HepG2 (cell line): ENCODE results near the gene RILP. TPM values are rescaled to one million over a fixed set of nuclear protein-coding genes. Genes with fewer than 3 reads are reported as not detected.

ENCODE experiments used
- BORCS8-MEF2B ChIP-seq: sonication (generic); formaldehyde crosslinking; IDR thresholded peaks from 2 replicates; pipeline ENCODE4 v1.8.0; 2022; ENCODE audit warnings: mild to moderate bottlenecking, missing genetic modification reagents
- CBFB ChIP-seq: sonication (generic); formaldehyde crosslinking; IDR thresholded peaks from 2 replicates; pipeline ENCODE4 v1.4.0; 2020; ENCODE audit warnings: missing genetic modification reagents
- CBX2 ChIP-seq, 2 experiments: fragments of 200-600 bp in 1 of 2; sonication (generic); formaldehyde crosslinking in 1 of 2; IDR thresholded peaks; 2 replicates each; pipeline versions ENCODE4 v1.7.0 to v1.8.1; 2018 to 2022; ENCODE audit warnings: low read depth in 2 of 2, low read length in 1 of 2, mild to moderate bottlenecking in 1 of 2, missing genetic modification reagents in 1 of 2
- CCAR2 ChIP-seq: fragments of 200-400 bp; formaldehyde crosslinking; optimal IDR thresholded peaks from 2 replicates; pipeline ENCODE3; 2018; ENCODE audit warnings: low read depth, mild to moderate bottlenecking, low read length, moderate library complexity
- DNMT3B ChIP-seq: conservative IDR thresholded peaks from 2 replicates; pipeline ENCODE4 v1.6.1; 2016; ENCODE audit warnings: missing biosample characterization, control low read depth
- E2F1 ChIP-seq: sonication (generic); formaldehyde crosslinking; IDR thresholded peaks from 2 replicates; pipeline ENCODE4 v1.5.0; 2020; ENCODE audit warnings: missing genetic modification reagents
- ELF3 ChIP-seq: IDR thresholded peaks from 2 replicates; pipeline ENCODE4 v1.6.1; 2016; ENCODE audit warnings: missing genetic modification reagents, missing compliant biosample characterization
- FOXP1 ChIP-seq, 2 experiments: fragments of 450-650 bp in 1 of 2; IDR thresholded peaks; 2 replicates each; pipeline ENCODE4 v1.6.1; 2017 to 2018; ENCODE audit warnings: antibody characterized with exemption in 1 of 2
- IRF9 ChIP-seq: sonication (generic); formaldehyde crosslinking; IDR thresholded peaks from 2 replicates; pipeline ENCODE4 v1.8.0; 2022; ENCODE audit warnings: missing genetic modification reagents, mild to moderate bottlenecking, borderline replicate concordance
- JUNB ChIP-seq: sonication (generic); formaldehyde crosslinking; IDR thresholded peaks from 2 replicates; pipeline ENCODE4 v1.8.0; 2022; ENCODE audit warnings: missing genetic modification reagents, mild to moderate bottlenecking, borderline replicate concordance
- KLF13 ChIP-seq: sonication (generic); formaldehyde crosslinking; IDR thresholded peaks from 2 replicates; pipeline ENCODE4 v1.4.0; 2020; ENCODE audit warnings: mild to moderate bottlenecking, missing genetic modification reagents
- LRRFIP1 ChIP-seq: sonication (generic); formaldehyde crosslinking; conservative IDR thresholded peaks from 2 replicates; pipeline ENCODE4 v1.4.0; 2020; ENCODE audit warnings: missing genetic modification reagents
- NCOR1 ChIP-seq: fragments of 200-600 bp; sonication (generic); IDR thresholded peaks from 2 replicates; pipeline ENCODE4 v1.7.0; 2017; ENCODE audit warnings: antibody characterized with exemption, low read length, borderline replicate concordance
- NFIC ChIP-seq: IDR thresholded peaks from 2 replicates; pipeline ENCODE4 v1.6.1; 2012; ENCODE audit warnings: mild to moderate bottlenecking, low read length, inconsistent platforms
- PRPF4 ChIP-seq: fragments of 200-400 bp; formaldehyde crosslinking; IDR thresholded peaks from 2 replicates; pipeline ENCODE4 v1.6.1; 2016; ENCODE audit warnings: low read length, low read depth; ENCODE audit not compliant: poor library complexity, severe bottlenecking
- REPIN1 ChIP-seq: sonication (generic); formaldehyde crosslinking; IDR thresholded peaks from 2 replicates; pipeline ENCODE4 v1.8.0; 2022; ENCODE audit warnings: missing genetic modification reagents, low read depth, mild to moderate bottlenecking, borderline replicate concordance
- SKI ChIP-seq: fragments of 450-650 bp; IDR thresholded peaks from one replicate; pipeline ENCODE4 v1.6.1; 2018; ENCODE audit warnings: mild to moderate bottlenecking; ENCODE audit not compliant: partially characterized antibody
- SP2 ChIP-seq: sonication (generic); formaldehyde crosslinking; IDR thresholded peaks from 2 replicates; pipeline ENCODE4 v1.5.1; 2020; ENCODE audit warnings: mild to moderate bottlenecking, missing genetic modification reagents
- ZFP41 ChIP-seq: sonication (generic); formaldehyde crosslinking; IDR thresholded peaks from 2 replicates; pipeline ENCODE4 v1.4.0; 2020; ENCODE audit warnings: mild to moderate bottlenecking, missing genetic modification reagents, borderline replicate concordance
- ZMYM4 ChIP-seq: sonication (generic); formaldehyde crosslinking; IDR thresholded peaks from 2 replicates; pipeline ENCODE4 v1.8.1; 2023; ENCODE audit warnings: mild to moderate bottlenecking, missing genetic modification reagents
- ZNF136 ChIP-seq: sonication (generic); formaldehyde crosslinking; IDR thresholded peaks from 2 replicates; pipeline ENCODE4 v1.8.1; 2022; ENCODE audit warnings: low read depth, mild to moderate bottlenecking, moderate library complexity, missing genetic modification reagents
- ZNF17 ChIP-seq: sonication (generic); formaldehyde crosslinking; IDR thresholded peaks from 2 replicates; pipeline ENCODE4 v1.5.0; 2020; ENCODE audit warnings: mild to moderate bottlenecking, missing genetic modification reagents
- ZNF296 ChIP-seq: sonication (generic); formaldehyde crosslinking; conservative IDR thresholded peaks from 2 replicates; pipeline ENCODE4 v1.5.0; 2020; ENCODE audit warnings: mild to moderate bottlenecking, missing genetic modification reagents
- ZNF569 ChIP-seq: sonication (generic); formaldehyde crosslinking; IDR thresholded peaks from 2 replicates; pipeline ENCODE4 v1.5.0; 2020; ENCODE audit warnings: mild to moderate bottlenecking, missing genetic modification reagents, moderate library complexity, borderline replicate concordance
- ZNF784 ChIP-seq: sonication (generic); formaldehyde crosslinking; IDR thresholded peaks from 2 replicates; pipeline ENCODE4 v1.5.1; 2020; ENCODE audit warnings: missing genetic modification reagents, mild to moderate bottlenecking, borderline replicate concordance
- polyA plus RNA-seq, 8 experiments: library from polyadenylated mRNA; depleted of rRNA in 3 of 8; stranded (reverse) in 7 of 8; unstranded in 1 of 8; fragments of >200 nt; fragmentation: Illumina TruSeq in 4 of 8; extraction: Trizol in 4 of 8; gene quantifications; 2 replicates each; pipeline versions ENCODE4 v1.2.1 to v1.2.3, GENCODE V29; 2011 to 2016; ENCODE audit warnings: low read depth in 4 of 8, missing spikeins in 1 of 8, mixed read lengths in 1 of 8; ENCODE audit not compliant: insufficient read depth in 1 of 8
- total RNA-seq, 5 experiments: library from RNA; depleted of rRNA; stranded (reverse); fragments of >200 nt; fragmentation: Illumina TruSeq; extraction: Trizol; gene quantifications; 2 replicates each; pipeline ENCODE4 v1.2.3, GENCODE V29; 2016; ENCODE audit warnings: low read depth in 1 of 5

RILP gene
- total and polyA plus RNA-seq, 2 of the 13 experiments (the other 11 are each of a cell fraction or from before 2014, with no cell fraction given), result 6.6 to 8.1 TPM

GRCh38 chr17:1649844-1650501 is at the start of gene RILP (continued):
- TF ChIP-seq E2F1, result no peak
- TF ChIP-seq ZNF296, result no peak; the same call in 1 of the 2 replicates
- no peak for TF ChIP-seq JUNB (CRISPR knock-in tag)
- peak; percentile 73; the same call in 1 of the 2 replicates for TF ChIP-seq ELF3
- no peak for TF ChIP-seq ZFP41 (CRISPR knock-in tag)
- no peak for TF ChIP-seq CCAR2
- no peak for TF ChIP-seq ZNF784 (CRISPR knock-in tag)
- TF ChIP-seq ZNF569 (CRISPR knock-in tag), result no peak
- TF ChIP-seq DNMT3B (CRISPR knock-in tag), result 0 out of 2 replicates have a peak, but pooled peaks have one; percentile 20
- TF ChIP-seq FOXP1 (IDR thresholded peaks at IDR 0.05), result no peak
- TF ChIP-seq FOXP1 (CRISPR knock-in tag; IDR thresholded peaks at IDR 0.05), result no peak; the same call in none of the 2 replicates
- peak; percentile 46; the same call in 1 of the 2 replicates for TF ChIP-seq ZMYM4 (CRISPR knock-in tag)
- TF ChIP-seq KLF13 (CRISPR knock-in tag), result no peak
- TF ChIP-seq REPIN1 (CRISPR knock-in tag), result no peak
- no peak for TF ChIP-seq IRF9 (CRISPR knock-in tag)
- no peak for TF ChIP-seq CBX2 (IDR thresholded peaks at IDR 0.05; ENCODE audit: low read depth, low read length)
- no peak for TF ChIP-seq CBX2 (CRISPR knock-in tag; IDR thresholded peaks at IDR 0.05; ENCODE audit: low read depth)
- no peak for TF ChIP-seq NFIC
- no peak for TF ChIP-seq ZNF136
- no peak for TF ChIP-seq CBFB (CRISPR knock-in tag)
- no peak for TF ChIP-seq PRPF4
- no peak for TF ChIP-seq LRRFIP1 (CRISPR knock-in tag)
- TF ChIP-seq SP2, result no peak; the same call in 1 of the 2 replicates
- peak; percentile 46; the same call in 1 of the 2 replicates for TF ChIP-seq BORCS8-MEF2B
- TF ChIP-seq ZNF17, result no peak
- TF ChIP-seq SKI, result peak; percentile 79
- no peak for TF ChIP-seq NCOR1
